ENCODE measurements around the gene CUX1.

The CUX1 gene

GRCh38 chr7:101956130-101956529 lies 138.7 kb downstream of the CUX1 start:
- ChIA-PET CTCF (no interaction called here), POLR2A (no interaction called here)
- DNase-seq (ENCODE audit: low read depth, low spot score), result no peak
- H3K4me3 ChIP-seq (ENCODE audit: low read depth, low read length), result no peak overlapping the region
- no peak for TF ChIP-seq CTCF (IDR thresholded peaks at IDR 0.05; ENCODE audit: insufficient read depth, low read length, missing control alignments)

- ChIA-PET CTCF (no interaction called here), POLR2A (interaction anchor here (0.6 kb wide), 1 partner anchor 64 kb away, joined by 4 read pairs; no protein-coding TSS in a partner anchor)
- no peak overlapping the region for H3K4me3 ChIP-seq (ENCODE audit: low read depth, low read length)
- no peak for DNase-seq (ENCODE audit: low read depth, low spot score)
- TF ChIP-seq CTCF (IDR thresholded peaks at IDR 0.05; ENCODE audit: insufficient read depth, low read length, missing control alignments), result no peak
Observed at GRCh38 chr7:101957744-101958525, 140.5 kb downstream of the CUX1 start.

DNA sequence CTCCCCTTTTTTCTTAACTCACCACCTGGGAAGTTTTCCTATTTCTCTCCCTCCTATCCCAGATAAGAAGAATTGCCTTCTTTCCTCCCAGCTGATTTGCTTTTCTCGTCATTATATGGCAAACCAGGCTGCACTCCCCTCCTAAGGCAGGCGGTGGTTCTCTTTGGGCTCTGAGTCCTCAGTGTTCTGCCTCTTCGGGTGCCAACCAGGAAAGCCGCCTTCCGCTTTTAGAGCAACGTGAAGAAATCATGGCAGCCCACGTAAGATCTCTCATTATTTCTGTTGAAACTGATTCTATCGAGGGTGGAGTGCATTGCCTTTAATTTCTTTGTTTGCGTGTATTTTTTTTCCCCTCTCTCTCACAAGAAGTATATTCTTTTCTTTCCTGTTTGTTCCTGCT lies 141.9 kb downstream of the CUX1 start:
- no peak overlapping the region for H3K4me3 ChIP-seq (ENCODE audit: low read depth, low read length)
- DNase-seq (ENCODE audit: low read depth, low spot score), result no peak
- CTCF ChIA-PET, result no interaction called here
- POLR2A ChIA-PET, result no interaction called here
- TF ChIP-seq CTCF (IDR thresholded peaks at IDR 0.05; ENCODE audit: insufficient read depth, low read length, missing control alignments), result no peak

- no peak for TF ChIP-seq CTCF (IDR thresholded peaks at IDR 0.05; ENCODE audit: insufficient read depth, low read length, missing control alignments)
- CTCF ChIA-PET, result no interaction called here
- POLR2A ChIA-PET, result no interaction called here
- DNase-seq (ENCODE audit: low read depth, low spot score), result no peak
- H3K4me3 ChIP-seq (ENCODE audit: low read depth, low read length), result no peak overlapping the region
Observed at GRCh38 chr7:101959829-101960228, 142.4 kb downstream of the CUX1 start.

- H3K4me3 ChIP-seq (ENCODE audit: low read depth, low read length), result no peak overlapping the region
- POLR2A ChIA-PET, result no interaction called here
- no peak for TF ChIP-seq CTCF (IDR thresholded peaks at IDR 0.05; ENCODE audit: insufficient read depth, low read length, missing control alignments)
- DNase-seq (ENCODE audit: low read depth, low spot score), result no peak
- CTCF ChIA-PET, result no interaction called here
Observed at GRCh38 chr7:101960323-101960722, 142.9 kb downstream of the CUX1 start.

- CTCF ChIA-PET, result no interaction called here
- TF ChIP-seq CTCF (IDR thresholded peaks at IDR 0.05; ENCODE audit: insufficient read depth, low read length, missing control alignments), result no peak
- no peak overlapping the region for H3K4me3 ChIP-seq (ENCODE audit: low read depth, low read length)
- POLR2A ChIA-PET, result no interaction called here
- no peak for DNase-seq (ENCODE audit: low read depth, low spot score)
Observed at GRCh38 chr7:101960985-101961708, 143.7 kb downstream of the CUX1 start.
